Measurements from ENCODE around the gene SNX5. TPM values are rescaled to one million over a fixed set of nuclear protein-coding genes. Genes with fewer than 3 reads are reported as not detected.

The SNX5 gene
- total and polyA plus RNA-seq, 2 of the 8 experiments (the other 6 are each of a cell fraction or from before 2014, with no cell fraction given) = 155 to 194 TPM

- no peak overlapping the region for H3K56ac ChIP-seq (replicated peaks; ENCODE audit: insufficient read length, low read depth, low read length)
- peaks cover 41 to 70% (median 63%) of the 10 kb centered on the region in 4 experiments for H3K36me3 ChIP-seq (ENCODE audit: control insufficient read depth in 2 of 4, insufficient read depth in 4 of 4, low read length in 3 of 4)
- no peak overlapping the region for H2AK5ac ChIP-seq (ENCODE audit: low read depth, low read length)
- H3K23me2 ChIP-seq (ENCODE audit: low read depth, low read length) = no peaks in the 10 kb centered on the region
- 82% methylated on average over 3 of the region's 3 CpGs; no CpG with 5 or more reads in 1 of the 2 experiments for WGBS, 2 experiments (ENCODE audit: extremely low coverage in 1 of 2, insufficient coverage in 1 of 2, insufficient read length in 1 of 2, insufficient replicate concordance in 2 of 2, low coverage in 1 of 2, low lambda C conversion rate in 2 of 2, missing lambda C conversion rate in 1 of 2)
- no peak overlapping the region for H2BK120ac ChIP-seq (replicated peaks; ENCODE audit: low read depth, low read length)
- no peak overlapping the region for H3K23ac ChIP-seq (ENCODE audit: insufficient read length)
- no peak for DNase-seq (ENCODE audit: low read depth in 1 of 2, low spot score in 2 of 2)
- CTCF ChIA-PET (ENCODE audit: partially characterized antibody) = interaction anchor here (0.7 to 1.5 kb wide), 4 partner anchors 14 to 37 kb away, joined by 3 to 5 read pairs (median 4); no protein-coding TSS in a partner anchor
- H3K4me2 ChIP-seq (ENCODE audit: insufficient read depth in 1 of 2, low read depth in 2 of 2, low read length in 2 of 2) = no peak overlapping the region
- H3K27me3 ChIP-seq (replicated peaks in 1 of 4; ENCODE audit: control insufficient read depth in 3 of 4, extremely low read depth in 1 of 4, insufficient read depth in 3 of 4, low read length in 3 of 4) = no peaks in the 10 kb centered on the region
- POLR2A ChIA-PET (ENCODE audit: partially characterized antibody) = interaction anchor here (1.5 to 20.7 kb wide), 6 partner anchors 8 to 35 kb away, joined by 5 to 424 read pairs (median 46); partner anchors contain the start of genes MGME1 and SNX5
- H3K79me1 ChIP-seq (ENCODE audit: low read depth, low read length) = peaks cover 4% of the 10 kb centered on the region; the same call in 1 of the 2 replicates
- no peak overlapping the region for H2BK20ac ChIP-seq (ENCODE audit: low read length)
- no peak overlapping the region for H4K5ac ChIP-seq (ENCODE audit: insufficient read length, low read depth, low read length)
- no peaks in the 10 kb centered on the region for H3K9me3 ChIP-seq (ENCODE audit: insufficient read depth in 2 of 2, low read depth in 1 of 2, low read length in 1 of 2)
- H4K91ac ChIP-seq (replicated peaks; ENCODE audit: insufficient read length, low read length) = no peak overlapping the region
- H3K4me3 ChIP-seq (ENCODE audit: extremely low read depth in 1 of 4, insufficient read depth in 2 of 4, low read depth in 3 of 4, low read length in 4 of 4) = no peak overlapping the region
- peaks cover 0 to 22% (median 3%) of the 10 kb centered on the region in 4 experiments; a peak in 2 of 7 replicates for H3K4me1 ChIP-seq (replicated peaks in 1 of 4; ENCODE audit: control insufficient read depth in 3 of 4, insufficient read depth in 4 of 4, low read length in 3 of 4)
- FAIRE-seq = no peak
- H3K14ac ChIP-seq (ENCODE audit: insufficient read length) = no peak overlapping the region
- no peak overlapping the region for H2BK12ac ChIP-seq (ENCODE audit: low read depth, low read length)
- no peak overlapping the region for H4K8ac ChIP-seq (ENCODE audit: extremely low read depth, insufficient read depth, low read length)
- H3K4ac ChIP-seq (replicated peaks; ENCODE audit: insufficient read length, low read depth, low read length) = no peak overlapping the region
- no peak for TF ChIP-seq POLR2AphosphoS5 (IDR thresholded peaks at IDR 0.05; ENCODE audit: low read depth, low read length)
- no peak for TF ChIP-seq PHF8 (conservative IDR thresholded peaks at IDR 0.05; ENCODE audit: low read depth, low read length)
- no peak for TF ChIP-seq CHD2 (IDR thresholded peaks at IDR 0.05; ENCODE audit: low read length)
- TF ChIP-seq KDM4A (IDR thresholded peaks at IDR 0.05; ENCODE audit: low read depth, low read length, severe bottlenecking) = no peak
- TF ChIP-seq, protein P1, sequence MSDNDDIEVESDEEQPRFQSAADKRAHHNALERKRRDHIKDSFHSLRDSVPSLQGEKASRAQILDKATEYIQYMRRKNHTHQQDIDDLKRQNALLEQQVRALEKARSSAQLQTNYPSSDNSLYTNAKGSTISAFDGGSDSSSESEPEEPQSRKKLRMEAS (IDR thresholded peaks at IDR 0.05) = no peak
- no peak for TF ChIP-seq JUND (IDR thresholded peaks at IDR 0.05; ENCODE audit: low read length)
- no peak for TF ChIP-seq POU5F1 (IDR thresholded peaks at IDR 0.05; ENCODE audit: low read depth, low read length)
- no peak for TF ChIP-seq TCF12 (IDR thresholded peaks at IDR 0.05; ENCODE audit: low read depth, low read length)
- no peak for TF ChIP-seq JUN (IDR thresholded peaks at IDR 0.05; ENCODE audit: low read depth, low read length)
- TF ChIP-seq CEBPB (IDR thresholded peaks at IDR 0.05; ENCODE audit: low read depth, low read length) = no peak
- TF ChIP-seq RXRA (IDR thresholded peaks at IDR 0.05; ENCODE audit: insufficient read depth, low read depth, low read length) = no peak
- no peak for TF ChIP-seq SRF (IDR thresholded peaks at IDR 0.05; ENCODE audit: low read depth, low read length)
- no peak for TF ChIP-seq ZNF274 (IDR thresholded peaks at IDR 0.05; ENCODE audit: borderline replicate concordance, extremely low read depth, low read length)
- H3K18ac ChIP-seq (ENCODE audit: extremely low read depth, low read length) = no peak overlapping the region
- no peak overlapping the region for H2BK5ac ChIP-seq (ENCODE audit: low read depth, low read length)
- H3K9ac ChIP-seq (replicated peaks in 1 of 4; ENCODE audit: extremely low read depth in 1 of 4, low read depth in 3 of 4, low read length in 3 of 4) = no peak overlapping the region
- H3K79me2 ChIP-seq (ENCODE audit: control insufficient read depth in 1 of 2, insufficient read depth in 2 of 2, low read length in 2 of 2) = peaks cover 64 to 98% of the 10 kb centered on the region in 2 experiments
- no peak overlapping the region for H3K27ac ChIP-seq (ENCODE audit: low read depth, low read length)
- H2AFZ ChIP-seq (ENCODE audit: low read length) = no peak overlapping the region
- H4K20me1 ChIP-seq (replicated peaks in 1 of 2; ENCODE audit: control insufficient read depth in 1 of 2, insufficient read depth in 2 of 2, low read length in 2 of 2) = peaks cover 36 to 44% of the 10 kb centered on the region in 2 experiments
- H2BK15ac ChIP-seq (ENCODE audit: low read length) = no peak overlapping the region
Measured at GRCh38 chr20:17955302-17955701, 13.3 kb downstream of the SNX5 start.
